B cell (primary cell): Measurements from ENCODE around the gene HGS.

Experiments used
- EZH2 ChIP-seq: IDR thresholded peaks from 2 replicates; pipeline ENCODE4 v1.6.1; 2012; ENCODE audit warnings: borderline replicate concordance, low read depth, mild to moderate bottlenecking, moderate library complexity, low read length; ENCODE audit not compliant: insufficient read depth, poor library complexity, severe bottlenecking
- TF ChIP-seq, protein P1 (sequence below): fragments of 200-600 bp; IDR thresholded peaks from one replicate; pipeline ENCODE4 v1.8.0; 2022; ENCODE audit warnings: antibody characterized with exemption, mild to moderate bottlenecking

DNA sequence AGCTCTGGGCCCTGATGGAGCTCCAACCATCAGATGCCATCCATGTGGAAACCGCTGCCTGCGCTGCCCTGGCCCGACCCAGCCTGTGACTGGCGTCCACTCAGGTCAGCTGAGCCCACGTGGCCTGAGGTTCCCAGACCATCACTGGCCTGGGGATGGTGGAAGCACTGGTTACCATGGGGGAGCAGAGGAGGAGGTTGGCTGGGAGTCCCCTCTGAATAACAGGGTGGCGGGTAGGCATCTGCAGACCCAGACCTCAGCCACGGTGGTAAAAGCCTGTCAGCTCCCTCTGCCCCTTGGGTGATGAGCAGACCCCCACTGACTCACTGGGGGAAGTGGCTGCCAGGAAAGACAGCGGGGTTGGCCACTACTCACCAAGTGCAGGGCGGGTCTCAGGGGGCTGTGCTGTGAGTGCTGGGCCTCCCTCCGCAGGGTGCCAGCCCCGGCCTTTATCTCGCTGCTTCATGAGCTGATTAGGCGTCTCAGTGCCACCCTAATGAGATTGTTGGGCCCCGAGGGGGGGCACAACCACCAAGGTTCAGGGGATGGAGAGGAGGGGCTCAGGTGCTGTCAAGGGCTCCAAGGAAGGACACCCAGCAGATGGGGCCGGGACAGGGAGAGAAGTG, 27.6 kb upstream of the HGS start, which contains the start of gene PDE6G:
- TF ChIP-seq, protein P1, sequence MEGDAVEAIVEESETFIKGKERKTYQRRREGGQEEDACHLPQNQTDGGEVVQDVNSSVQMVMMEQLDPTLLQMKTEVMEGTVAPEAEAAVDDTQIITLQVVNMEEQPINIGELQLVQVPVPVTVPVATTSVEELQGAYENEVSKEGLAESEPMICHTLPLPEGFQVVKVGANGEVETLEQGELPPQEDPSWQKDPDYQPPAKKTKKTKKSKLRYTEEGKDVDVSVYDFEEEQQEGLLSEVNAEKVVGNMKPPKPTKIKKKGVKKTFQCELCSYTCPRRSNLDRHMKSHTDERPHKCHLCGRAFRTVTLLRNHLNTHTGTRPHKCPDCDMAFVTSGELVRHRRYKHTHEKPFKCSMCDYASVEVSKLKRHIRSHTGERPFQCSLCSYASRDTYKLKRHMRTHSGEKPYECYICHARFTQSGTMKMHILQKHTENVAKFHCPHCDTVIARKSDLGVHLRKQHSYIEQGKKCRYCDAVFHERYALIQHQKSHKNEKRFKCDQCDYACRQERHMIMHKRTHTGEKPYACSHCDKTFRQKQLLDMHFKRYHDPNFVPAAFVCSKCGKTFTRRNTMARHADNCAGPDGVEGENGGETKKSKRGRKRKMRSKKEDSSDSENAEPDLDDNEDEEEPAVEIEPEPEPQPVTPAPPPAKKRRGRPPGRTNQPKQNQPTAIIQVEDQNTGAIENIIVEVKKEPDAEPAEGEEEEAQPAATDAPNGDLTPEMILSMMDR: no peak
- no peak for TF ChIP-seq EZH2
